SH-SY5Y (cell line): ENCODE data around the gene SCAI.

Source experiments
- GATA2 ChIP-seq: IDR thresholded peaks from 2 replicates; pipeline ENCODE4 v1.6.1; 2011; ENCODE audit warnings: mild to moderate bottlenecking, low read depth, low read length
- GATA3 ChIP-seq: IDR thresholded peaks from 2 replicates; pipeline ENCODE4 v1.6.1; 2011; ENCODE audit warnings: low read depth, mild to moderate bottlenecking, low read length, moderate library complexity

DNA sequence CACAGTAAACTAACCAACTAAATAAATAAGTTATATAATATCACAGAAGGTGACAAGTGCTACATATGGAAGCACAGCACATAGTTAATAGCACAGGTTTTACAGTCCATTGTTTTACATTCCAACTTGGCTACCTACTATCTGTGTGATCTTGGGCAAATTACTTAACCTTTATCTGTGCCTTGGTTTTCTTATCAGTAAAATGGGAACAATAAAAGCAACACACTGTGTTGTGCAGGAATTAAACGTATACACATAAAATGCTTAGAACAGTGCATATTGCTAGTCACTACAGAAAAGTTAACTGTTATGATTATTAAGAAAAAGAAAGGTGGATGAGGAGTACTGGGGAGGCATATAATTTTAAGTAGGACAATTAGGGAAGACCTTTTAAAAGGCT lies 159.6 kb downstream of the SCAI start:
- TF ChIP-seq GATA2 (no peak), GATA3 (no peak)
